GM19023 (cell line): ENCODE measurements around the gene EPHA2.

Experiments
- ATAC-seq: cut with Tn5 transposase; IDR thresholded peaks from one replicate; pipeline ENCODE4 v1.9.1; 2021; ENCODE audit warnings: mild to moderate bottlenecking, moderate library complexity; ENCODE audit not compliant: unreplicated experiment

The EPHA2 gene

GRCh38 chr1:16101623-16102022, 54.2 kb downstream of the EPHA2 start:
- ATAC-seq, result no peak

- no peak for ATAC-seq
These were observed 56.5 kb downstream of the EPHA2 start for GRCh38 chr1:16099412-16099811.

GRCh38 chr1:16095447-16095846, 60.4 kb downstream of the EPHA2 start:
- ATAC-seq, result no peak

- no peak for ATAC-seq
These were observed 61.3 kb downstream of the EPHA2 start for GRCh38 chr1:16094453-16095158.

GRCh38 chr1:16093611-16094010, 62.3 kb downstream of the EPHA2 start:
- ATAC-seq, result no peak

GRCh38 chr1:16092923-16093511, 62.9 kb downstream of the EPHA2 start:
- no peak for ATAC-seq

- ATAC-seq, result no peak
These were observed 63.6 kb downstream of the EPHA2 start for GRCh38 chr1:16092097-16092922.

- no peak for ATAC-seq
These were observed 64.6 kb downstream of the EPHA2 start for GRCh38 chr1:16091296-16091695.

- no peak for ATAC-seq
These were observed 65.6 kb downstream of the EPHA2 start for GRCh38 chr1:16090076-16090826.

- no peak for ATAC-seq
These were observed 66.9 kb downstream of the EPHA2 start for GRCh38 chr1:16088996-16089395.

- ATAC-seq, result no peak
These were observed 67.4 kb downstream of the EPHA2 start for GRCh38 chr1:16088351-16088911.

- ATAC-seq, result no peak
These were observed 68.1 kb downstream of the EPHA2 start for GRCh38 chr1:16087733-16088132.

- ATAC-seq, result no peak
These were observed 70.3 kb downstream of the EPHA2 start for GRCh38 chr1:16085522-16085921.

- no peak for ATAC-seq
These were observed 72.4 kb downstream of the EPHA2 start for GRCh38 chr1:16083486-16083885.

- no peak for ATAC-seq
These were observed 73.4 kb downstream of the EPHA2 start for GRCh38 chr1:16082283-16083038.

GRCh38 chr1:16081636-16082035, 74.2 kb downstream of the EPHA2 start:
- ATAC-seq, result no peak

GRCh38 chr1:16080422-16081150, 75.3 kb downstream of the EPHA2 start:
- no peak for ATAC-seq

- ATAC-seq, result no peak
These were observed 76.8 kb downstream of the EPHA2 start for GRCh38 chr1:16078925-16079656.
